Osteoblast (primary cell): ENCODE data around the gene BMAL2. TPM values are rescaled to one million over a fixed set of nuclear protein-coding genes. Genes with fewer than 3 reads are reported as not detected.

Experiments used
- DNase-seq: peaks from one replicate; pipeline ENCODE4 v3.0.0; 2011; ENCODE audit warnings: low spot score, mixed read lengths; ENCODE audit not compliant: insufficient read length; ENCODE audit errors: missing footprints
- H2AFZ ChIP-seq: 2 replicates; pipeline ENCODE4 v1.6.0; 2011; ENCODE audit warnings: mild to moderate bottlenecking, low read length
- H3K27ac ChIP-seq: 2 replicates; pipeline ENCODE4 v1.5.1; 2011; ENCODE audit warnings: mild to moderate bottlenecking, low read depth, low read length, moderate library complexity
- H3K27me3 ChIP-seq: 2 replicates; pipeline ENCODE4 v1.6.0; 2012; ENCODE audit warnings: mild to moderate bottlenecking, control low read depth, inconsistent platforms, low read length, moderate library complexity; ENCODE audit not compliant: insufficient read depth
- H3K36me3 ChIP-seq: 2 replicates; pipeline ENCODE4 v1.5.1; 2011; ENCODE audit warnings: mild to moderate bottlenecking, low read length, control low read depth, moderate library complexity; ENCODE audit not compliant: insufficient read depth
- H3K4me1 ChIP-seq: 2 replicates; pipeline ENCODE4 v1.5.1; 2011; ENCODE audit warnings: mild to moderate bottlenecking, low read length, control low read depth, moderate library complexity; ENCODE audit not compliant: insufficient read depth
- H3K4me2 ChIP-seq: 2 replicates; pipeline ENCODE4 v1.6.0; 2011; ENCODE audit warnings: mild to moderate bottlenecking, low read length; ENCODE audit not compliant: insufficient read depth
- H3K4me3 ChIP-seq: fragments of 200-600 bp; sonication (generic); 3 replicates; pipeline ENCODE4 v1.5.1; 2012; ENCODE audit warnings: mild to moderate bottlenecking, low read length, inconsistent platforms; ENCODE audit not compliant: insufficient read depth
- H3K79me2 ChIP-seq: 2 replicates; pipeline ENCODE4 v1.6.0; 2012; ENCODE audit warnings: mild to moderate bottlenecking, low read length, control low read depth, inconsistent platforms; ENCODE audit not compliant: insufficient read depth
- H3K9me3 ChIP-seq: 2 replicates; pipeline ENCODE4 v1.5.1; 2011; ENCODE audit warnings: low read depth, low read length, control low read depth
- H4K20me1 ChIP-seq: 2 replicates; pipeline ENCODE4 v1.6.0; 2012; ENCODE audit warnings: mild to moderate bottlenecking, low read length, control low read depth; ENCODE audit not compliant: insufficient read depth
- total RNA-seq: library from RNA; depleted of rRNA; stranded (reverse); fragments of >200 nt; gene quantifications from 2 replicates; pipeline ENCODE4 v1.2.3, GENCODE V29; 2012
- TF ChIP-seq, protein P1 (sequence below): IDR thresholded peaks from 2 replicates; pipeline ENCODE4 v1.5.1; 2011; ENCODE audit warnings: mild to moderate bottlenecking, low read depth, low read length, moderate library complexity; ENCODE audit errors: extremely low read depth

The BMAL2 gene
- total RNA-seq, 1 donor, result 21.7 TPM

DNA sequence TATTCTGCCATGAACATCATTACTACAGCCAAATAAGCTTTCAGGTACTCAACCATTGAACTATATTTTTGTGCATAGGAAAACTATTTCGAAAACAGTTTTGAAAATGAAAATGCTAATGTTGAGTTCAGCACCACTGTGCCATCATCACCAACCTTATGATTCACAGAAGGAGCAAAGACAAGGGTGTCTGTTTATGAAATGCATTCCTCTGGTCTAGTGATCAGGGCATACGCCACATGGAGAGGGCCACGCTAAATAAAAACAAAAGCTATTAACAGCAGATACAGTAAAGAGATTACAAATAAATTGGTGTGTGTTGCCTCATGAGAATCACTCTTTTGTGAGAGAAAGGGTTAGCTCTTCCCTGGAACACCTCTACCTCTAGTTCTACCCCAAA is 43.2 kb upstream of the BMAL2 start:
- Histone ChIP-seq H3K27ac (no peak overlapping the region), H3K4me3 (no peak overlapping the region), H3K9me3 (no peaks in the 10 kb centered on the region), H2AFZ (no peak overlapping the region), H3K36me3 (no peaks in the 10 kb centered on the region), H3K4me2 (no peak overlapping the region), H3K79me2 (peaks cover 50% of the 10 kb centered on the region), H3K27me3 (no peaks in the 10 kb centered on the region), H4K20me1 (peaks cover 18% of the 10 kb centered on the region), H3K4me1 (peaks cover 27% of the 10 kb centered on the region)
- DNase-seq, result no peak
- TF ChIP-seq, protein P1, sequence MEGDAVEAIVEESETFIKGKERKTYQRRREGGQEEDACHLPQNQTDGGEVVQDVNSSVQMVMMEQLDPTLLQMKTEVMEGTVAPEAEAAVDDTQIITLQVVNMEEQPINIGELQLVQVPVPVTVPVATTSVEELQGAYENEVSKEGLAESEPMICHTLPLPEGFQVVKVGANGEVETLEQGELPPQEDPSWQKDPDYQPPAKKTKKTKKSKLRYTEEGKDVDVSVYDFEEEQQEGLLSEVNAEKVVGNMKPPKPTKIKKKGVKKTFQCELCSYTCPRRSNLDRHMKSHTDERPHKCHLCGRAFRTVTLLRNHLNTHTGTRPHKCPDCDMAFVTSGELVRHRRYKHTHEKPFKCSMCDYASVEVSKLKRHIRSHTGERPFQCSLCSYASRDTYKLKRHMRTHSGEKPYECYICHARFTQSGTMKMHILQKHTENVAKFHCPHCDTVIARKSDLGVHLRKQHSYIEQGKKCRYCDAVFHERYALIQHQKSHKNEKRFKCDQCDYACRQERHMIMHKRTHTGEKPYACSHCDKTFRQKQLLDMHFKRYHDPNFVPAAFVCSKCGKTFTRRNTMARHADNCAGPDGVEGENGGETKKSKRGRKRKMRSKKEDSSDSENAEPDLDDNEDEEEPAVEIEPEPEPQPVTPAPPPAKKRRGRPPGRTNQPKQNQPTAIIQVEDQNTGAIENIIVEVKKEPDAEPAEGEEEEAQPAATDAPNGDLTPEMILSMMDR, result no peak

DNA sequence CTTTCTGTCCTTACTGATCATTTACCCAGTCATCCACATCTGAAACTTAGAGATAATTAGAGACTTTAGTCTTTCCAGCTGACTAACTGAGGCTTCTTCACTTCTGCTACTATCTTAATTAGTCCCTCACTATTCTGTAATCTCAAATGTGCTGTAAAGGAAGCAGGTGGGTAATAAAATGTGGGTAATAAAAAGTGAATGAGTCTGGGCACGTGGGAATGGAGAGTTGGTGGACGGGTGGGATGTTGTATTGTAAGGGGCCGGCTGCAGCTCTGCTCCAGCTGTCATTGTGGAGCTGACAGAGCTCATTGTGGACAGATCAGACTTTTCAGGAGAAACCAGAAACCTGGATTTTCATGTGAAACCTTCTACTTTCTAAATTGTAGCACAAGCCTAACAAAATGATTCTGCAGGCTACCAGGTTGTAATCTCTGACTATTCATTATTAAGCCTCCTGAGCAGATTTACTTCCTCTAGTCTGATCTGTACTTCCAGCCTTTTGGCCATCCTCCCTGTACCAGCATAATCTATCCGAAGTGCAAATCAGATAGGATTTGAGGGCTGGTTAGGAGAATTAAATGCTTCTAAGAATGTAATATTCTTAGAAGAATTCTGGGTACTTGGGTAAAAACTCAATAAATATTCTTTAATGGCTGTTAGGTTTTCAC is 42.0 kb upstream of the BMAL2 start:
- Histone ChIP-seq H3K79me2 (peaks cover 58% of the 10 kb centered on the region), H3K27me3 (no peaks in the 10 kb centered on the region), H3K4me3 (no peak overlapping the region), H3K9me3 (no peaks in the 10 kb centered on the region), H3K27ac (no peak overlapping the region), H2AFZ (no peak overlapping the region), H3K4me2 (no peak overlapping the region), H4K20me1 (peaks cover 19% of the 10 kb centered on the region), H3K4me1 (peaks cover 15% of the 10 kb centered on the region), H3K36me3 (no peaks in the 10 kb centered on the region)
- TF ChIP-seq, protein P1, result no peak
- DNase-seq, result no peak

DNA sequence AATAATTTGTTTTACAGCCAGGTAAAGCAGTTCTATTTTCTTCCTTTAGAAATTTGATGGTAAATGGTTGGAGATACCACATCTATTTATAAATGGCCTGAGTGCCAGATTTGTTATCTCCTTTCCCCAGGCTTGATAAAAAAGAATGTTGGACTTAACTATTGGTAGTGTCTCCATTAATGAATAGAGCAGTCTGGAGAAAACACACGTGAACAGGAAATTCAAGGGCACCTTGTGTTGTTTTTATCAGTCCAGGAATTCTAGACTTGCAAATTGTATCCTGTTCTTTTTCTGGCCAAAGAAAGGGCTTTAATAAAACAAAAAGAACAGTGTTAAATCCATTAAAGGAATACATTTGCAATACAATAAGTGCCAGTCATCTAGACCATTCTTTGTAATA is 40.8 kb upstream of the BMAL2 start:
- no peak overlapping the region for H2AFZ ChIP-seq
- DNase-seq, result no peak
- H4K20me1 ChIP-seq, result peaks cover 23% of the 10 kb centered on the region
- peaks cover 58% of the 10 kb centered on the region for H3K79me2 ChIP-seq
- no peaks in the 10 kb centered on the region for H3K27me3 ChIP-seq
- H3K4me1 ChIP-seq, result peaks cover 10% of the 10 kb centered on the region
- no peak overlapping the region for H3K4me3 ChIP-seq
- no peaks in the 10 kb centered on the region for H3K36me3 ChIP-seq
- no peaks in the 10 kb centered on the region for H3K9me3 ChIP-seq
- H3K27ac ChIP-seq, result no peak overlapping the region
- TF ChIP-seq, protein P1, result no peak
- no peak overlapping the region for H3K4me2 ChIP-seq

DNA sequence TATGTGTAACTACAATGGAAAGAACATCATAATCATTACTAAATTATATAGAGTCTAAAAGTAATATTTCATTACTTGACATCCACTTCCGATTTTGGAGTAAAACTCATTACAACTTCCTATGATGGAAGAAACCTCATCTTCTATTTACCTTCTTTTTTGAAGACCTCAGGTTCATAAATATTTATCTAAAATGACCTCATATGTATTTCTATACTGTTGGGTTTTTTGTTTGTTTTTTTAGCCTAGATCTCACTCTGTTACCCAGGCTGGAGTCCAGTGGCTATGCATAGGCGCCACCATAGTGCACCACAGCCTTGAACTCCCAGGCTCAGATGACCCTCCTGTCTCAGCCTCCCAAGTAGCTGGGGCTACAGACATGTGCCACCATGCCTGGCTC is 39.9 kb upstream of the BMAL2 start:
- Histone ChIP-seq H3K4me3 (no peak overlapping the region), H3K79me2 (peaks cover 53% of the 10 kb centered on the region), H3K9me3 (no peaks in the 10 kb centered on the region), H3K4me1 (peaks cover 10% of the 10 kb centered on the region), H3K27ac (no peak overlapping the region), H3K27me3 (no peaks in the 10 kb centered on the region), H4K20me1 (peaks cover 23% of the 10 kb centered on the region), H3K4me2 (no peak overlapping the region), H2AFZ (no peak overlapping the region), H3K36me3 (peaks cover 3% of the 10 kb centered on the region)
- DNase-seq, result no peak
- TF ChIP-seq, protein P1, result no peak
